ENCODE results near the gene BZW2. TPM values are rescaled to one million over a fixed set of nuclear protein-coding genes. Genes with fewer than 3 reads are reported as not detected.

The BZW2 gene
- total and polyA plus RNA-seq, 2 of the 13 experiments (the other 11 are each of a cell fraction or from before 2014, with no cell fraction given), result 21.8 to 95.2 TPM

- POLR2A ChIA-PET, result interaction anchor here (2.5 kb wide), 1 partner anchor 16 kb away, joined by 8 read pairs; the partner anchor contains the start of genes ANKMY2 and BZW2
- TF ChIP-seq NR0B2 (CRISPR knock-in tag; IDR thresholded peaks at IDR 0.05), result no peak
- no peak overlapping the region for H3K4me3 ChIP-seq (replicated peaks in 1 of 3; ENCODE audit: insufficient read depth in 1 of 3, low read depth in 2 of 3, low read length in 3 of 3)
- ATAC-seq (no peak), FAIRE-seq (no peak), DNase-seq (ENCODE audit: low spot score) (no peak)
- no peak overlapping the region for H2AFZ ChIP-seq (ENCODE audit: low read length)
- intact Hi-C loops (cut with micrococcal nuclease; ENCODE audit: unreplicated experiment), result loop anchor here (2.0 to 10.0 kb wide), 2 partner anchors 15 to 1287 kb away; partner anchors contain the start of gene BZW2
- H3K4me2 ChIP-seq (ENCODE audit: low read depth, low read length), result no peak overlapping the region
- no peak overlapping the region for H3K27ac ChIP-seq (ENCODE audit: extremely low read length, insufficient read depth, low read length)
- CTCF ChIA-PET (ENCODE audit: low intra/inter-chr PET ratio, low total read pairs), result no interaction called here
- peaks cover 3% of the 10 kb centered on the region; the same call in 1 of the 2 replicates for H4K20me1 ChIP-seq (ENCODE audit: insufficient read depth, low read length)
- H3K79me2 ChIP-seq (ENCODE audit: insufficient read depth, low read length), result peaks cover 67% of the 10 kb centered on the region
- TSS peak; percentile 7 for BruUV-seq (replicated peaks)
- in situ Hi-C loops (cut with HindIII; ENCODE audit: extremely low pct_ligation_motif_present, low pct_unique_long_range_greater_than_20kb), result no loop called here
- no peaks in the 10 kb centered on the region for H3K27me3 ChIP-seq (ENCODE audit: control insufficient read depth in 1 of 2, insufficient read depth in 2 of 2, low read length in 2 of 2)
- WGBS (ENCODE audit: low lambda C conversion rate), result 94% methylated on average over 1 of the region's 1 CpG
- H3K36me3 ChIP-seq (replicated peaks in 1 of 2; ENCODE audit: control insufficient read depth in 1 of 2, insufficient read depth in 2 of 2, low read length in 2 of 2), result peaks cover 3% of the 10 kb centered on the region in 2 experiments; a peak in 1 of 5 replicates
- H3K9ac ChIP-seq (ENCODE audit: insufficient read depth, low read depth, low read length), result no peak overlapping the region
- H3K9me3 ChIP-seq (ENCODE audit: low read length), result no peaks in the 10 kb centered on the region
- H3K4me1 ChIP-seq (ENCODE audit: insufficient read depth, low read length), result peaks cover 24% of the 10 kb centered on the region
Observed at GRCh38 chr7:16661924-16662323, 15.9 kb downstream of the BZW2 start.

- Histone ChIP-seq H3K4me2 (ENCODE audit: low read depth, low read length) (no peak overlapping the region), H3K4me1 (ENCODE audit: insufficient read depth, low read length) (peaks cover 15% of the 10 kb centered on the region), H3K27me3 (ENCODE audit: control insufficient read depth in 1 of 2, insufficient read depth in 2 of 2, low read length in 2 of 2) (no peaks in the 10 kb centered on the region), H4K20me1 (ENCODE audit: insufficient read depth, low read length) (no peaks in the 10 kb centered on the region), H3K4me3 (replicated peaks in 1 of 3; ENCODE audit: insufficient read depth in 1 of 3, low read depth in 2 of 3, low read length in 3 of 3) (no peak overlapping the region), H3K27ac (ENCODE audit: extremely low read length, insufficient read depth, low read length) (no peak overlapping the region), H3K79me2 (ENCODE audit: insufficient read depth, low read length) (peaks cover 47% of the 10 kb centered on the region), H3K9me3 (ENCODE audit: low read length) (no peaks in the 10 kb centered on the region), H2AFZ (ENCODE audit: low read length) (no peak overlapping the region), H3K9ac (ENCODE audit: insufficient read depth, low read depth, low read length) (no peak overlapping the region), H3K36me3 (replicated peaks in 1 of 2; ENCODE audit: control insufficient read depth in 1 of 2, insufficient read depth in 2 of 2, low read length in 2 of 2) (peaks cover 6 to 19% of the 10 kb centered on the region in 2 experiments; a peak in 4 of 5 replicates)
- ChIA-PET CTCF (ENCODE audit: low intra/inter-chr PET ratio, low total read pairs) (no interaction called here), POLR2A (no interaction called here)
- no peak for ATAC-seq
- WGBS (ENCODE audit: low lambda C conversion rate), result 98% methylated on average over 3 of the region's 3 CpGs
- in situ Hi-C loops (cut with HindIII; ENCODE audit: extremely low pct_ligation_motif_present, low pct_unique_long_range_greater_than_20kb) (no loop called here), intact Hi-C loops (cut with micrococcal nuclease; ENCODE audit: unreplicated experiment) (loop anchor here (10.0 kb wide), 1 partner anchor 1293 kb away; no protein-coding TSS in a partner anchor)
- BruUV-seq (replicated peaks), result no TSS peak
- no peak for FAIRE-seq
- DNase-seq (ENCODE audit: low spot score), result no peak
- TF ChIP-seq ZNF607 (CRISPR knock-in tag; IDR thresholded peaks at IDR 0.05; ENCODE audit: borderline replicate concordance), result no peak
- no peak for TF ChIP-seq ZNF318 (CRISPR knock-in tag; IDR thresholded peaks at IDR 0.05)
- no peak for TF ChIP-seq ZUFSP (CRISPR knock-in tag; IDR thresholded peaks at IDR 0.05; ENCODE audit: borderline replicate concordance)
- no peak for TF ChIP-seq ZNF619 (CRISPR knock-in tag; IDR thresholded peaks at IDR 0.05)
- TF ChIP-seq ZNF883 (CRISPR knock-in tag; IDR thresholded peaks at IDR 0.05; ENCODE audit: not compliant biosample characterization), result no peak
- TF ChIP-seq ZNF230 (CRISPR knock-in tag; IDR thresholded peaks at IDR 0.05), result no peak
Observed at GRCh38 chr7:16667355-16667754, 21.4 kb downstream of the BZW2 start.
